HG03460 (cell line): Measurements from ENCODE around the gene BCL7A.
"Not testable (repeated sequence)": the region's sequence is repeated elsewhere in the genome, so short reads cannot be mapped to it uniquely, and the experiment has no call there.

Experiments used
- ATAC-seq: cut with Tn5 transposase; IDR thresholded peaks from one replicate; pipeline ENCODE4 v1.9.1; 2021; ENCODE audit not compliant: unreplicated experiment

Gene BCL7A

DNA sequence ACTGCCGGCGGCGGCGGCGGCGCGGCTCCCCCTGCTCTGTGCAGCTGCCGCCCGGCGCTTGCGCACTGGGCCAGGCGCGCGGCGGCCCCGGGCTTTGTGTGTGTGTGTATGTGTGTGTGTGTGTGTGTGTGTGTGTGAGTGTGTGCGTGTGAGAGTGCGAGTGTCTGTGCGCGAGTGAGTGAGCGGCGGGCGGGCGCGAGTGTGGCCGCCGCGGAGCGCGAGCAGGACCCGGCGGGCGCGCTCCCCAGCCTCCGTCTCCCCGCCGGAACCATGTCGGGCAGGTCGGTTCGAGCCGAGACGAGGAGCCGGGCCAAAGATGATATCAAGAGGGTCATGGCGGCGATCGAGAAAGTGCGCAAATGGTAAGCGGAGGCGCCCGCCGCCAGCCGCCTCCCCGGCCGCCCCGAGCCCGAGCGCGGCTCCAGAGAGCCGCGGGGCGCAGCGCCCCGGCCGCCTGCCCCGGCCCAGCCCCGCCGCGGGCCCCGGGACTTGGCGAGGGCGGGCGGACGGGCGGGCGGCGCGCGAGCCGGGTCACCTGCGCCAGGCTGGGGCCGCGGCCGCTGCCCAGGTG, at the start of gene BCL7A:
BCL7A (plus strand) TSS at position 63 of the 571 bp plus-strand sequence; CDS start at position 271, 208 bp downstream.
- ATAC-seq = no peak

DNA sequence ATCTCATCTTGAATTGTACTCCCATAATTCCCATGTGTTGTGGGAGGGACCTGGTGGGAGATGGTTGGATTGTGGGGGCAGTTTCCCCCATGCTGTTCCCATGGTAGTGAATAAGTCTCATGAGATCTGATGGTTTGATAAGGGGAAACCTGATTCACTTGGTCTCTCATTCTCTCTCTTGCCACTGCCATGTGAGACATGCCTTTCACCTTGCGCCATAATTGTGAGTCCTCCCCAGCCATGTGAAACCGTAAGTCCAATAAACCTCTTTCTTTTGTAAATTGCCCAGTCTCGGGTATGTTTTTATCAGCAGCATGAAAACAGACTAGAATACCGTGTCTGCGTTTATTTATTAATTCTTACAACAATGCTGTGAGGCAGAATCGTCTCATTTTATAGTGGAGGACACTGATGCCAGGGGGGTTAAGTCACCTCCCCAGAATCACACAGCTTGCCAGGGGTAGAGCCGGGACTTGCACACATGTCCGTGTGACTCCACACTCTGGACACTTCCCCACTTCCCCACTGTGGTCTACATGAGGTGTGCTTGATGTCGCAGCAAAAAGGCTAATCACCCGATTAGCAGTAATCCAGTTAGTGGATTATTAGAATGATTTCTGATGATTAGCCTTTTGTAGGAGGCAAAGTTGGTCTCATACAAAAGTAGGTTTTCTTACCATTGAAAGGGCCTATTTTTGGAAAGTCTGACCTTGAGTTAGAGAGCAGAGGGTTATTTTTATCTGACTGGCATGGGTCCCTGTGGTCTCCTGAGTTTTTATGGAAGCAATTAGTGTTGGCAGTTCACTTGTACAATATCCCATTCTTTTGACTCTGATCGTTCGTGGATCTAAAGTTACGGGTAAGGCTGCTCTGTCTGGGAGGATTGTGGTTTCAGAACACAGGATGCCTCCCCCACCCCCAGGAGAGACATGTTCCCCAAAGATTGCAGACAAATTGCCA, 47.4 kb upstream of the BCL7A start:
- no peak for ATAC-seq

DNA sequence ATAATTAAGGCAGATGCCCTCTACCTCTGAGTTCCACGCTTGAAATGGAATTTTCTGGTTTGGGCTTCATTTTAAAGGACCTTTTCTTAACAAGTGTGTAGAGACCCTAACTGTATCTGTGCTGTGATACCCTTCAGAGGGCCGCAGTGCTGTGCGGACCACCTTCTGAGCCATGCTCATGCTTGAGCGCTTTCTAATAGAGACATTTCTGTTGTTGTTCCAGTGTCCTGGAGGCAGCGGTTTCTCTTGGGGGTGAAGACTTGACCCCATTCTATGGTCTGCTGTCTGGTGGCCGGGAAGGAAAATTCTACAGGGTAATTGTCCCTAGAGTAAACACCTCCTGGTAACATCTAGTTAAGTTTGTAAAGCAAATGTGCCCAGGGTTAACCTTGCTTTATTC, 46.7 kb upstream of the BCL7A start:
- ATAC-seq = no peak

DNA sequence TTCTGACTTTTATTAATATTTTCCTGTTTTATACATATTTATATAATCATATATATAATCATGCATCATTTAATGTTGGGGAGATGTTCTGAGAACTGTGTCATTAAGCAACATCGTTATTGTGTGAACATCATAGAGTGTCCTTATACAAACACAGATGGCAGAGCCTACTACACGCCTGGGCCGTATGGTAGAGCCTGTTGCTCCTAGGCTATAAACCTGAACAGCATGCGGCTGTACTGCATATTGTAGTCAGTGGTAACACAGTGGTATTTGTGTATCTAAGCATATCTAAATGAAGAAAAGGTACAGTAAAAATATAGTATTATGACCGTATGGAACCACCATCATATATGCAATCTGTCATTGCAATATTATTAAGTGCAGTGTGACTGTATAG, 44.7 kb upstream of the BCL7A start:
- no peak for ATAC-seq

DNA sequence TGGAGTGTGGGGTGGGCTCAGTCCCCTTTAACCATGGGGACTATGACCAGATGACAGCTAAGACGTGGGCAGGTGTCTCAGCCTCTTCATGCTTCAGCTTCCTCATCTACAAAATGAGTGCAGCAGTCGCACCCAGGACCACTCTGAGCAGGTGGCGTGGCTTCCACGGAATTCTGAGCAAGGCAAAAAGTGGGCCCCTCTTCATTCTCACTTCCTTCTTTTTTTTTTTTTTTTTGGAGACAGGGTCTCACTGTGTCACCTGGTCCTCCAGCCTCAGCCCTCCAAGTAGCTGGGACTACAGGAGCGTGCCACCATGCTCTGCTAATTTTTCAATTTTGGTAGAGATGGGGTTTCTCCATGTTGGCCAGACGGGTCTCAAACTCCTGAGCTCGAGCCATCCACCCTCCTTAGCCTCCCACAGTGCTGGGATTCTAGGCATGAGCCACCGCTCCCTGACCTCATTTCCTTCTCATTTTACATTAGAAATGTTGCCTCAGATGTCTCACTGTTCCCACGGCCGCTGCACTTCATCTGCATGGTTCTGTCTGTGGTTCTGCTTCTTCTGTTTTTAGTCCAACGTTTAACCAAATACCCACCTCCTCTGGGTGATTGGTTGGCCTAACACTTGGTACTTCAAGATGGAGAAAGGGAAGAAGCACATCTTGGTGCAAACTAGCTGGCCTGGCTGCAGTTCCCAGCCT, 41.3 kb upstream of the BCL7A start:
- ATAC-seq = no peak

DNA sequence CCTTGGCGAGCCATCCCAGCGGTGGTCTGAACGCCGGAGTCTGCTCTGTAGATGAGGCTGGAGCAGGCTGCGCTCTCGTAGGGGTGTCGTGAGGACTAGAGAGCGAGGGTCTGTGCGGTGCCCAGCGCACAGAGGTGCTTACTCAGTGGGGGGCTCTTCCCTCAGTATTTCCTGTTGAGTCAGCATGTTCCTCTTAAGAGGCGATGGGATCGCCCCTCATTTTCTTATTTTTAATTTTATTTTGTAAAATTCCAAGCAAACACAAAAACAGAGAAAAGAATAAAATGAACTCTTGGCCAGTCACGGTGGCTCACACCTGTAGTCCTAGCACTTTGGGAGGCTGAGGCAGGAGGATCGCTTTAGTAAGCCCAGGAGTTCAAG, 40.8 kb upstream of the BCL7A start:
- ATAC-seq = no peak

DNA sequence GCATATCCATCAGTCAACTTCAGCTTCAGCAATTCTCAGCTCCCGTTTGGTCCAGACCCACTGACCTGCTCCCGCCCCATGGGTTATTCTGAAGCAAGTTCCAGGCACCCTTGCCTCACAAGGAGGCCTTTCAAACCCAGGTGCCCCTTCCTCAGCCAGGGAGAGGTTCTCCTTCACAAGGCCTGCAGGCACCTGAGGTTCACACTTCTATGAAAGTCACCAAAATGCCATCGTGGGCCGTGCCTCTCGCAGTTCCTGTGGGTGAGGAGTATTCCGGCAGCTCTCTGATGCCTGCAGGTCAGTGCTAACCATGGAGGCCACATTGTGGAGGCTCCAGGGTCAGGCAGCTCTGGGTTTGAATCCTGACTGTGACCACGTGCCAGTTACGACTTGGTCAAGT, 40.2 kb upstream of the BCL7A start:
- no peak for ATAC-seq

DNA sequence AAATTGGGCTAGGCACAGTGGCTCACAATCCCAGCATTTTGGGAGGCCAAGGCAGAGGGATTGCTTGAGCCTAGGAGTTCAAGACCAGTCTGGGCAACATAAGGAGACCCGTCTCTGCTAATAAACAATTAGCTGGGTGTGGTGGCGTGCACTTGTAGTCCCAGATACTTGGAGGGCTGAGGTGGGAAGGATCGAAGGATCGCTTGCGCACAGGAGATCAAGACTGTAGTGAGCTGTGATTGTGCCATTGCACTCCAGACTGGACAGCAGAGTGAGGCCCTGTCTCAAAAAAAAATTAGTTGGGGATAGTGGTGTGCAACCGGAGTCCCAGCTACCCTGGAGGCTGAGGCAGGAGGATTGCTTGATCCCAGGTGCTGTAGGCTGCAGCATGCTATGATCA, 38.7 kb upstream of the BCL7A start:
- ATAC-seq = no peak

DNA sequence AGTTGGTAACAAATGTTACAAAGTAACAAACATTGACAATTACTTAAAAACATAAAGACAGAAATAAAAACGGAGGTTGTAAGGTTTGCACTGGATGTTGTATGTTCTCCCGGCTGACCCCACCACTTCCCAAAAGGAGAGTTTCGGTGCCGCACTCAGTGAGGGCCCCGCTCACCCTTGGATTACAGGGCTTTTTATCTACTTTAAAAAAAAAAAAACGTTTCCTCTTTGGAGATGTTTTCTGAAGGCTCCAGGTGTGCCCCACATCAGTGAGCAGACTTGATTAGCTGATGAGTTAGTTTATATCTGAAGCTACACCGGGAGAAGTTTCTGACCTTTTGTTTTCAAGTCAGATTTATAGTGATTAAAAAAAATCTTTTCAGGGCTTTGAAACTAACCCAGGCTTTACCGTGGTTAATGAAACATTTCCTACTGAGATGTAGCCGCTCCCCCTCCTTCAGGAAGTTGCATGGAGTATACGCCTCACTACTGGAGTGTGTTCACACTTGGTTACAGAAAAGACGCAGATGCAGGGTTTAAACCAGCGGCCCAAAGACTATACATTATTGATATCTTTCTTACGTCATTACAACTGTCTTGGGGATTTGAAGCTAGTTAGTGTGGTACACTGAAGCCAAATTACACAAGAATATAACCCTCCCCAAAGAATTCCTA, 38.0 kb upstream of the BCL7A start:
- no peak for ATAC-seq

DNA sequence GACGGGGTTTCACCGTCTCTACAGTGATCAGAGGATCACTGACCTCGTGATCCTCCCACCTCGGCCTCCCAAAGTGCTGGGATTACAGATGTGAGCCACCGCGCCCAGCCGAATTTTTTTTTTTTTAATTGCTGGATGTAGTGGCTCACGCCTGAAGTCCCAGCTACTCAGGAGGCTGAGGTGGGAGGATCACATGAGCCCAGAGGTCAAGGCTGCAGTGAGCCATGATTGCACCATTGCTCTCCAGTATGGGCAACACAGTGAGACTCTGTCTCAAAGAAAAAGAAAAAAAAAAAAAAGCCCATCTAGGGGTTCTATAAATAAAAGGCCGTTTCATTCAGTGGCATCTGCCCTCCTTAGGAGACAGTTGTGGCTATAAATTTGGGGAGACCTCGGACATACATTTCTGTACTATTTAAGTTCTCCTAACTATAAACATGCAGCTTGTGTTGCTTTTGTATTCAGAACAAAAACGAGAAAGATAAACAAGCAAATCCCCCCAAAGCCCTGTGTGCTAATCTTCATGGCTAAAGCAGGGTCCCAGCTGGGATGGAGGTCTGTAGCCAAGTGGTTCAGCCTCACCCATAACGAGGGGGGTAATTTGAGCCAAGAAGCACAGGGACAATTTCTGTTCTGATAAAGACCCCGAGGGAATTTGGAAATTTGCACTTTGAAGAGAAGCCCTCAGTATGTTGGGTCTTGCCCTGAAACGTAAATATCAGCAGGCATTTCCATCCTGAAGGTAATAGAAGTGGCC, 35.0 kb upstream of the BCL7A start:
- ATAC-seq = no peak

DNA sequence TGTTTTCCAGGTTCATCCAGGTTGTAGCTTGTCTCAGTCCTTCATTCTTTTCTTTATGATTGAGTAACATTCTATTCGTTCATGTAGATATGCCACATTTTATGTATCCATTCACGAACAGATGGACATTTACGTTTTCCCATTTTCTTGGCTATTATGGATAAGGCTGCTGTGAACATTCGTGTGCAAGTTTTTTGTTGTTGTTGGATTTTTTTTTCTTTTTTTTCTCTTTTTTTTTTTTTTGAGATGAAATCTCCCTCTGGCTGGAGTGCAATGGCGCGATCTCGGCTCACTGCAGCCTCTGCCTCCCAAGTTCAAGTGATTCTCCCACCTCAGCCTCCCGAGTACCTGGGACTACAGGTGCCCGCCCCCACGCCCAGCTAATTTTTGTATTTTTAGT, 33.2 kb upstream of the BCL7A start:
- not testable (repeated sequence) for ATAC-seq

DNA sequence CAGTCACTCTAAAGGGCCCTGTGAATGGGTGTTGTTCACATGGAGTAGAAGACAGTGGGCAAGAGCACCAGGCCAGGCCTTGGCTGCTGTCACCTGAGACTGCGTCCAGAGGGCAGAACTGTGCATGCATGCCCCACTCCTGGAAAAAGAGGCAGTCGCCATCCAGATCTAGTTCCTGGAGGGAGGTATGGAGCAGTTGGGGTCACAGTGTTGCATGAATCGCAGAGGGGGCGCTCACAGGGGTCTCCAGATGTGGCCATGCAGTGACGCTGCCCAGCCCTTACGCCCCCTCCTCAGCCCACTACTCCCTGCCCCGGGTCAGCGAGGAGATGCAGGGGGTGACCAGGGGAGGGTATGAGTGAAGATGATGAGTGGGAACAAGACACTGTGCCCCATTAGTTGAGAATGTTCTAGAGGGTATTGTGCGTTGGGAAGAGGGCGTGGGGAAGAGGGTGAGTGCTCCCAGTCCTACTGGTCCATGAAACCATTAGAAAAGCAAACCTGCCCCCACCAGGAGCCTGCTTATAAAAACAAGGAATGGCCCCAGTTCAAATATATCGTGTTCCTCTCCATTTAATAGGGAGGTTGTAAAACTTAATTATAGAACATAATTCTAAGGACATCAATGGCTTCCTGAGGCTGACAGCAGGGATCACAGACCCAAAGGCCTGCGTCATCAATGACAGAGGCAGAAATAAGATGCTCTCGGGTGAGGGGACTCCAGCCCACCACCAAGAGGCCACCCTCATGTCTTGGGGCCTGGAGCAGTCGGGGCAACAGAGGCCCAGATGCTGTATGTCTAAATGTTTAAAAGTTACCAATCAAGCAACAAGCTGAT, 32.2 kb upstream of the BCL7A start:
- ATAC-seq = no peak

DNA sequence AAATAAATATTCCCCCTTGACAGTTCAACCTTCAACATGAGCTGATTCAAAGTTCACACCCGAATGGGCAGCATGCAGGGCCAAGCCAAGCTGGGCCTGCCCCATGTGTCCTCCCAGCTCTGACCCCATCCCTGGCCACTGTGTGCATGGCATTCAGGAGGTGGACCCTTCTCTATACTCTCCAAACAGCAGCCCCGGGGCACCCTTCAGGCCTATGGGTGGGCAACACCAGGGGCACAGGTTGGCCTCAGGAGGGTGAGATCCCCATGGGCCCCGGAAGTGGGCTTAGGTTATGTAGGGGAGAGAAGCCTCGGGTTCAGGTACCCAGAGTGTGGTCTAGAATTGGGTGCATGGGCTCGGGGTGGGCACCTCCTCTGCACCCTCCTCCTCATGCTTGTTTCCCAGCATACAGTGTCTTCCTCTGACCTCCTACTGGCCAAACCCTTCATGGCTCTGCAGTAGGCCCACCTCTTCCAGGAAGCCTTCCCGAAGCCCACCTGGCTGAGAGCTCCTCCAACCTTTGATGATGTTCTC, 31.5 kb upstream of the BCL7A start:
- ATAC-seq = no peak

DNA sequence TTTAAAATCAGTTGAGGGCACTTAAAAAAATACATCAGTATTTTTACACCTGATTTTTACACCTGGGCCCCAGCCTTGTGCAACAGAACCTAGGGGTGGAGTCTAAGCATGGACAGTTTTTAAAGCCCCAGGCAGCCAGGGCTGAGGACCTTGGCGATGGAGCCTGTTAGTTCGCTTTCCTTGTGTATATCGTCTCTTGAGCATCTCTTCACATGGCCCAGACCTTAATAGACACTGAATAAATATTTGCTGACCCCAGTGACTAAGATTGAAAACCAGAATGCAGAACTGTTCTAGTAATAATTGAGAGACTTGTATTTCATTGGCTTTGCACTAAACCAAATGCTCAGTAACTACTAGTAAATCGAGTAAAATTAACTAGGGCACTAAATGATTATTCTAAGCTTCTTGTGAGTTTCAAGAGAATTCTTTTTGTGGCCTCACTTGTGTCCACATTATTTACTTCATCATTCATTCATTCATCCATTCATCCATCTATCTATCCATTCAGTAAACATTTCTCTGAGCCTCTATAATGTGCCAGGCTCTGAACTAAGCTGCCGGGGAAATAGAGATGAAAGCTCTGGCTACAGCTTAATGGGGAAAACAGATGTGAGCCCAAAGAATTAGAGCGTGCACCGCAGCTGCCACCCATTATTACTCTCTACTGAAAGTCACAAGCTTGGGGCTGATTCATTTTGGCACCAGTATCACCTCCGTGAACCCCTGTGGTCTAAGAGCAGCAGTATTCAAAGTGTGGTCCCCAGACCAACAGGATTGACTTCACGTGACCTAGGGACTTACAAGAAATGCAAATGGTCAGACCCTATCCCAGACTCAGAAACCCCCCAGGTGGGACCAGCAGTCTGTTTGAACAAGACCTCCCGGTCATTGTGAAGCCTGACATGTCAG, 30.7 kb upstream of the BCL7A start:
- peak; percentile 73 for ATAC-seq

DNA sequence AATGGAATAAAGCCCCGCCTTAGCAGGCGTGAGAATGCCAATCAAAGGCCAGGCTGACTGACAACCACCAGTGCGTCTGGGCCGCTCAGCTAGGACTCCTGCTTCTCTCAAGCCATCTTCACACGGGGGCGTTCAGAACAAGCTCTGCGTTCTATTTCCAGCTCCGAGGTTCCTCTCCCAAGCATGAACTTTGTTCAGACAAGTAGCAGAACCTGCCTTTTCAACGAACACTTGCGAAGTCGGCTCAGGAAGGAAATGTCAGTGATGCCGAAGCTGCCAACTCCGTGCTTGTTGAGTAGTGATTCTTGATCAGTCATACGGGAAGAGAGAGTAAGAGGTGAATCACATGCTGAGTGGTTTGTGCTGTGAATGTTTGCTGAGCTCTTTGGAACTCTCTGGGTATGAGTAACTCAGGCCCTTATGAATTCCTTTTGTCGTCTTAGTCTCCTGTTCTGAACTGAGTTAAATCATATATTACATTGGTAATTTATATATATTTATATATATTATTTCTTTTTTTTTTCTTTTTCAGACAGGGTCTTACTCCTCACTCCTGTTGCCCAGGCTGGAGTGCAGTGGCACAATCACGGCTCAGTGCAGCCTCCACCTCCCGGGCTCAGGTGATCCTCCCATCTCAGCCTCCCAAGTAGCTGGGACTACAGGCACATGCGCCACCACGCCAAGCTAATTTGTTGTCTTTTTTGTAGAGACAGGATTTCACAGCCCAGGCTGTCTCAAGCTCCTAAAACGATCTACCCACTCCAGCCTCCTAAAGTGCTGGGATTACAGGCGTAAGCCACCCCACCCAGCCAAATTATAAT, 29.4 kb upstream of the BCL7A start:
- peak; percentile 84 for ATAC-seq

DNA sequence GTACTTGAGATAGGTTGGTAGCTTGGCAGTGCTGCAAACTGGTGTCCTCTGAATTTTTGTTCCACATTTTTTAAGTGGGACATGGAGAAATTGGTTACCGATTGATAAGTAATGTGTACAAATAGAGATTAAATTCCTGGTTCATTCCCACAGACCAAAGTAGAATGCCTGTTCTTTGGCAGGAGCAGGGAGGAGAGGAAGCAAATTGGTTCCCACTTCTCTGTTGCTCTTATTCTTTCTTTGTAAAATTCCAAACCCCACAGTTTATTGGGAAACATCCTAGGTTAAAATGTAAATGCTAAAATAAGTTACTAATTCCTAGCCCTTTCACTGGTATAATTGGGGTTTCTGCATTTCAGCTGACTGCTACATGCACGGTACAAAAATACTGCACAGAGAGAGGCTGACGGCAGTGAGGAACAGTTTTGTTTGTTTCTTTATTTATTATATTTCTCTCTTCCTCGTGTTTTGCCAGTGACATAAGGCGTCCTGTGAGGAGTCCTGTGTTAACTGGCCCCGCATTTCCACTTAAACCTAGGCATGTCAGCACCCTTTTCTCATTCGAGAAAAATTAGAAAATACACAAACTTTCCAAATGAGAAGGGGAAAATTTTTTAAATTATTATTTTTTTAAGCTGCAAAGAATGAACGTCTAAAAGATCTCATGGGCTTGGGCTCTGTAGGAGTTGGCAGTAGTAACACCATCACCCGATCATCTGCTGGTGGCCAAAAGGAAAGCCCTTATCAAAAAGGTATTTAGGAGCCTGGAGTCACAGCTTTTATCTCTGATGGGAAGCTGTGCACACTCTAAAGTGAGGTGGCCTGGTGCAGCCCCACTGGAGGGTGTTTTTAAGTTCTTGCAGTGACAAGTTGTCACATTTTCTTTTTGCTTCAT, 25.4 kb upstream of the BCL7A start:
- ATAC-seq = no peak
